Sigmoid colon (tissue), 7 donors: ENCODE data around the gene FANCD2. TPM values are rescaled to one million over a fixed set of nuclear protein-coding genes. Genes with fewer than 3 reads are reported as not detected.

Source experiments
- DNase-seq: peaks from one replicate; pipeline ENCODE4 v3.0.0-alpha.2; 2019
- H3K27ac ChIP-seq, 4 donors: fragments of 200-600 bp; sonication (generic); one replicate each; pipeline ENCODE4 v1.5.1; 2016 to 2019; ENCODE audit warnings: mild to moderate bottlenecking in 1 of 4
- H3K27me3 ChIP-seq, 3 donors: fragments of 200-600 bp; sonication (generic); one replicate each; pipeline ENCODE4 v1.5.1; 2019; ENCODE audit warnings: mild to moderate bottlenecking in 1 of 3
- H3K36me3 ChIP-seq, 4 donors: fragments of 200-600 bp; sonication (generic); one replicate each; pipeline ENCODE4 v1.5.1; 2016 to 2019
- H3K4me1 ChIP-seq, 4 donors: fragments of 200-600 bp; sonication (generic); one replicate each; pipeline ENCODE4 v1.5.1; 2017 to 2019
- H3K4me3 ChIP-seq, 4 donors: fragments of 200-600 bp; sonication (generic); one replicate each; pipeline ENCODE4 v1.5.1; 2017 to 2019; ENCODE audit warnings: mild to moderate bottlenecking in 2 of 4, moderate library complexity in 1 of 4
- H3K9me3 ChIP-seq, 4 donors: fragments of 200-600 bp in 3 of 4; sonication (generic) in 3 of 4; one replicate each; pipeline versions ENCODE4 v1.5.1 to v1.6.1; 2013 to 2019
- CTCF ChIP-seq, 4 experiments: fragments of 450-650 bp in 3 of 4; fragments of 200-600 bp in 1 of 4; IDR thresholded peaks; one replicate each; pipeline ENCODE4 v1.5.1; 2016 to 2019; ENCODE audit warnings: antibody characterized with exemption in 4 of 4, mild to moderate bottlenecking in 3 of 4, moderate library complexity in 2 of 4
- EP300 ChIP-seq, 4 donors: sonication (generic); formaldehyde crosslinking; IDR thresholded peaks; one replicate each; pipeline ENCODE4 v1.6.1; 2017; ENCODE audit warnings: antibody characterized with exemption in 4 of 4
- POLR2A ChIP-seq, 2 donors: fragments of 450-650 bp; IDR thresholded peaks; one replicate each; pipeline ENCODE4 v1.6.1; 2016; ENCODE audit warnings: antibody characterized with exemption in 2 of 2, mild to moderate bottlenecking in 2 of 2, moderate library complexity in 2 of 2
- POLR2AphosphoS5 ChIP-seq, 4 donors: sonication (generic); formaldehyde crosslinking; IDR thresholded peaks; one replicate each; pipeline ENCODE4 v1.6.1; 2017; ENCODE audit warnings: antibody characterized with exemption in 4 of 4
- WGBS, 2 donors: extraction: QIAGEN DNeasy Blood & Tissue Kit; methylation state at CpG; one replicate each; pipeline ENCODE4 v1.1.7; 2013; 5-methylcytosine and 5-hydroxymethylcytosine counted together
- intact Hi-C: fragments of 100-400 bp; cut with DNase I; formaldehyde crosslinking; loops from one replicate; pipeline ENCODE4 v1.15.1; 2023
- polyA plus RNA-seq, 3 donors: library from polyadenylated mRNA; stranded (reverse); fragments of 200-250 nt; gene quantifications; one replicate each; pipeline ENCODE4 v1.2.3, GENCODE V29; 2013
- total RNA-seq, 4 donors: library from RNA; depleted of rRNA; stranded (reverse); fragments of >200 nt; gene quantifications; one replicate each; pipeline ENCODE4 v1.1.0, GENCODE V29; 2016
- donor health status: healthy with polysubstance abuse.
- donor health status: Bipolar disorder and iron deficiency.
- donor health status: healthy.

Gene FANCD2
- total and polyA plus RNA-seq, 7 donors = 0.60 to 12.6 (median 2.9) TPM

GRCh38 chr3:9986230-9986725 lies 40.0 kb upstream of the FANCD2 start:
- no peaks in the 10 kb centered on the region for H3K9me3 ChIP-seq
- intact Hi-C loops = loop anchor here (2.0 to 10.0 kb wide), 3 partner anchors 23 to 129 kb away; partner anchors contain the start of gene BRK1
- DNase-seq = no peak
- peaks cover 0 to 39% (median 38%) of the 10 kb centered on the region in 4 donors for H3K4me1 ChIP-seq
- H3K27me3 ChIP-seq = no peaks in the 10 kb centered on the region
- peak overlapping the region; percentile 62 to 94 (median 86) for H3K4me3 ChIP-seq
- WGBS, 2 donors = 1% methylated on average over 17 of the region's 17 CpGs
- TF ChIP-seq POLR2AphosphoS5 (IDR thresholded peaks at IDR 0.05) (no peak), CTCF (IDR thresholded peaks at IDR 0.05) (no peak), EP300 (IDR thresholded peaks at IDR 0.05) (no peak), POLR2A (IDR thresholded peaks at IDR 0.05) (no peak)
- peak overlapping the region; percentile 78 to 87 (median 82) for H3K27ac ChIP-seq
- peaks cover 0 to 23% (median 0%) of the 10 kb centered on the region in 4 donors for H3K36me3 ChIP-seq

DNA sequence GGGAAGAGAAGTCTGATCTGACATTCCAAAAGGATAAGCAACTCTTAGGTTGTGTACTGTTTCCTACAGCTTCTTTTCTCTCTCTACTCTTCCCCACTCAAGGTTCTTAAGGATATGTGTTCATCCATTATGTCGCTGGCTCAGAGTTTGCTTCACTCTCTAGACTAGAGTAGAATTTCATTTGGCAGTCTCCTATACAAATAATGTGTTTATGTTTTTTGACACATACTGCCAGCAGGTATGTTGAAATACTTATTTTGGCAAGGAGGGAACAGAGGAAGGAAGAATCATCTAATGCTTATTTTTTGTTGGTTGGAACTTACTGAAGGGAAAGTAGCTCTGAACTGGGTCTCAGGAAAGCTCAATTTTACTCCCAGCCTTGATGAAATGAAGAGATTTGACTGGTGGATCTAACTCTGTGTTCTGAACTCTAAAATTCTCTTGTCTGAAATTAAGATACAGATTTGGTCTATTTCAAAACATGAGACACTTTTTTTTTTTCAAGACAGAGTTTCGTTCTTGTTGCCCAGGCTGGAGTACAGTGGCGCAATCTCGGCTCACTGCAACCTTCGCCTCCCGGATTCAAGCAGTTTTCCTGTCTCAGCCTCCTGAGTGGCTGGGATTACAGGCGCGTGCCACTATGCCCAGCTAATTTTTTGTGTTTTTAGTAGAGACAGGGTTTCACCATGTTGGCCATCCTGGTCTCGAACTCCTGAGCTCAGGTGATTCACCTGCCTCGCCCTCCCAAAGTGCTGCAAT lies 32.0 kb upstream of the FANCD2 start:
- no peak for TF ChIP-seq EP300 (IDR thresholded peaks at IDR 0.05)
- TF ChIP-seq POLR2AphosphoS5 (IDR thresholded peaks at IDR 0.05) = no peak
- no peak for TF ChIP-seq CTCF (IDR thresholded peaks at IDR 0.05)
- TF ChIP-seq POLR2A (IDR thresholded peaks at IDR 0.05) = no peak
- Histone ChIP-seq H3K4me3 (no peak overlapping the region), H3K27ac (no peak overlapping the region), H3K9me3 (no peaks in the 10 kb centered on the region), H3K36me3 (peaks cover 0 to 9% (median 0%) of the 10 kb centered on the region in 4 donors), H3K4me1 (no peaks in the 10 kb centered on the region), H3K27me3 (no peaks in the 10 kb centered on the region)
- DNase-seq = no peak
- intact Hi-C loops = no loop called here
- 93% methylated on average over 10 of the region's 10 CpGs for WGBS, 2 donors

GRCh38 chr3:10000686-10001085 lies 25.6 kb upstream of the FANCD2 start:
- 97 to 98% methylated on average over 7 of the region's 7 CpGs for WGBS, 2 donors

GRCh38 chr3:10002951-10003350 lies 23.3 kb upstream of the FANCD2 start:
- H3K4me3 ChIP-seq = no peak overlapping the region
- no peaks in the 10 kb centered on the region for H3K9me3 ChIP-seq
- no peaks in the 10 kb centered on the region for H3K27me3 ChIP-seq
- WGBS, 2 donors = 97 to 98% methylated on average over 2 of the region's 2 CpGs
- peaks cover 0 to 14% (median 0%) of the 10 kb centered on the region in 4 donors for H3K36me3 ChIP-seq
- H3K27ac ChIP-seq = no peak overlapping the region
- intact Hi-C loops = no loop called here
- peak; percentile 27 for DNase-seq
- no peak for TF ChIP-seq POLR2A (IDR thresholded peaks at IDR 0.05)
- no peak for TF ChIP-seq POLR2AphosphoS5 (IDR thresholded peaks at IDR 0.05)
- no peak for TF ChIP-seq CTCF (IDR thresholded peaks at IDR 0.05)
- TF ChIP-seq EP300 (IDR thresholded peaks at IDR 0.05) = no peak
- no peaks in the 10 kb centered on the region for H3K4me1 ChIP-seq

More at GRCh38 chr3:10000686-10001085, 25.6 kb upstream of the FANCD2 start:
- no peaks in the 10 kb centered on the region for H3K27me3 ChIP-seq
- no peak overlapping the region for H3K4me3 ChIP-seq
- peak; percentile 14 for DNase-seq
- no peak overlapping the region for H3K27ac ChIP-seq
- H3K36me3 ChIP-seq = peaks cover 0 to 14% (median 0%) of the 10 kb centered on the region in 4 donors
- H3K4me1 ChIP-seq = no peaks in the 10 kb centered on the region
- no peaks in the 10 kb centered on the region for H3K9me3 ChIP-seq
- intact Hi-C loops = no loop called here
- no peak for TF ChIP-seq POLR2AphosphoS5 (IDR thresholded peaks at IDR 0.05)
- no peak for TF ChIP-seq EP300 (IDR thresholded peaks at IDR 0.05)
- TF ChIP-seq CTCF (IDR thresholded peaks at IDR 0.05) = no peak
- no peak for TF ChIP-seq POLR2A (IDR thresholded peaks at IDR 0.05)
